Naive thymus-derived CD4-positive, alpha-beta T cell (primary cell): ENCODE results near the gene ULK4. TPM values are rescaled to one million over a fixed set of nuclear protein-coding genes. Genes with fewer than 3 reads are reported as not detected.
"Not testable (repeated sequence)": the region's sequence is repeated elsewhere in the genome, so short reads cannot be mapped to it uniquely, and the experiment has no call there.

Experiments
- ATAC-seq: fragments of 150-1000 bp; cut with Tn5 transposase; 2 replicates; pipeline ENCODE4 v1.10.0; 2021; ENCODE audit warnings: mild to moderate bottlenecking, moderate library complexity
- CTCF ChIA-PET: fragments of 350-600 bp; sonication (Branson Sonifier 250); formaldehyde crosslinking; loops from one replicate; lab custom pipeline; 2021; ENCODE audit warnings: antibody characterized with exemption; lab: Charles Lee
- POLR2A ChIA-PET: fragments of 350-600 bp; sonication (Branson Sonifier 250); formaldehyde crosslinking; loops from one replicate; lab custom pipeline; 2021; ENCODE audit warnings: antibody characterized with exemption, inconsistent platforms; lab: Charles Lee
- DNase-seq, 9 donors: peaks; one replicate each; pipeline versions ENCODE4 v3.0.0 to v3.0.0-alpha.2; 2020 to 2022; ENCODE audit warnings: mixed read lengths in 1 of 9
- H3K27ac ChIP-seq: one replicate; pipeline ENCODE4 v1.7.0; 2013; ENCODE audit warnings: mild to moderate bottlenecking, low read depth, low read length, moderate library complexity
- H3K27me3 ChIP-seq, 2 donors: one replicate each; pipeline ENCODE4 v1.7.0; 2013; ENCODE audit warnings: low read length in 2 of 2, mild to moderate bottlenecking in 2 of 2, moderate library complexity in 2 of 2; ENCODE audit not compliant: control insufficient read depth in 2 of 2, insufficient read depth in 2 of 2
- H3K36me3 ChIP-seq, 3 experiments: 1 replicate in 2 of 3; 2 replicates in 1 of 3; pipeline ENCODE4 v1.7.0; 2013; ENCODE audit warnings: low read length in 3 of 3, mild to moderate bottlenecking in 3 of 3, moderate library complexity in 1 of 3; ENCODE audit not compliant: insufficient read depth in 3 of 3, control insufficient read depth in 2 of 3
- H3K4me1 ChIP-seq, 2 donors: one replicate each; pipeline ENCODE4 v1.7.0; 2013; ENCODE audit warnings: low read length in 2 of 2, mild to moderate bottlenecking in 2 of 2, moderate library complexity in 1 of 2; ENCODE audit not compliant: control insufficient read depth in 2 of 2, insufficient read depth in 2 of 2
- H3K4me3 ChIP-seq: 2 replicates; pipeline ENCODE4 v1.7.0; 2013; ENCODE audit warnings: mild to moderate bottlenecking, low read length
- H3K9me3 ChIP-seq, 3 experiments: 1 replicate in 2 of 3; 2 replicates in 1 of 3; pipeline ENCODE4 v1.7.0; 2013; ENCODE audit warnings: low read length in 3 of 3; ENCODE audit not compliant: control insufficient read depth in 2 of 3
- H3K27ac Mint-ChIP-seq, 9 donors: one replicate each; pipeline ENCODE4 v1.8.0; 2020 to 2022; ENCODE audit warnings: mixed read lengths in 9 of 9, mild to moderate bottlenecking in 8 of 9, moderate library complexity in 5 of 9, inconsistent platforms in 2 of 9
- H3K27me3 Mint-ChIP-seq, 5 donors: one replicate each; pipeline ENCODE4 v1.8.0; 2021 to 2022; ENCODE audit warnings: mixed read lengths in 5 of 5, mild to moderate bottlenecking in 1 of 5
- H3K36me3 Mint-ChIP-seq, 5 donors: one replicate each; pipeline ENCODE4 v1.8.0; 2020 to 2022; ENCODE audit warnings: mixed read lengths in 5 of 5, mild to moderate bottlenecking in 3 of 5, inconsistent platforms in 1 of 5
- H3K4me1 Mint-ChIP-seq, 7 donors: one replicate each; pipeline ENCODE4 v1.8.0; 2020 to 2022; ENCODE audit warnings: mixed read lengths in 7 of 7, mild to moderate bottlenecking in 3 of 7, inconsistent platforms in 1 of 7
- H3K4me3 Mint-ChIP-seq, 10 donors: one replicate each; pipeline ENCODE4 v1.8.0; 2020 to 2022; ENCODE audit warnings: mild to moderate bottlenecking in 10 of 10, mixed read lengths in 10 of 10, moderate library complexity in 6 of 10, inconsistent platforms in 2 of 10
- H3K9me3 Mint-ChIP-seq, 11 donors: one replicate each; pipeline ENCODE4 v1.8.0; 2020 to 2022; ENCODE audit warnings: mixed read lengths in 11 of 11, mild to moderate bottlenecking in 4 of 11, inconsistent platforms in 1 of 11, moderate library complexity in 1 of 11
- intact Hi-C, 2 donors: fragments of 100-400 bp; cut with micrococcal nuclease; formaldehyde crosslinking; loops; one replicate each; pipeline ENCODE4 v1.15.1; 2023
- polyA plus RNA-seq, 2 donors: library from polyadenylated mRNA; unstranded; fragments of 300-500 nt; fragmentation: Illumina TruSeq; gene quantifications; one replicate each; pipeline ENCODE4 v1.2.3, GENCODE V29; 2021
- total RNA-seq, 6 experiments: library from RNA in 5 of 6; stranded (reverse) in 5 of 6; gene quantifications; 1 replicate in 5 of 6; 2 replicates in 1 of 6; pipeline ENCODE4 v1.2.3 and lab custom pipeline; 2021 to 2026

Gene ULK4
- total and polyA plus RNA-seq, 7 experiments from 2014 or later = 6.6 to 22.3 (median 18.9) TPM

GRCh38 chr3:41652931-41653330, 309.0 kb downstream of the ULK4 start:
- ATAC-seq = no peak
- no peaks in the 10 kb centered on the region for H3K27me3 ChIP-seq
- ChIA-PET CTCF (interaction anchor here (0.6 kb wide), 1 partner anchor 538 kb away, joined by 5 read pairs; no protein-coding TSS in a partner anchor), POLR2A (no interaction called here)
- no peak overlapping the region for H3K27ac Mint-ChIP-seq
- no peak for DNase-seq
- H3K4me3 Mint-ChIP-seq = no peak overlapping the region
- intact Hi-C loops = no loop called here
- H3K9me3 ChIP-seq = no peaks in the 10 kb centered on the region
- H3K36me3 Mint-ChIP-seq = peaks cover 2 to 42% (median 31%) of the 10 kb centered on the region in 5 donors
- H3K4me1 ChIP-seq = no peaks in the 10 kb centered on the region
- peaks cover 0 to 14% (median 6%) of the 10 kb centered on the region in 11 donors for H3K9me3 Mint-ChIP-seq
- H3K36me3 ChIP-seq = no peaks in the 10 kb centered on the region
- H3K4me1 Mint-ChIP-seq = peaks cover 0 to 2% (median 0%) of the 10 kb centered on the region in 7 donors
- no peak overlapping the region for H3K27ac ChIP-seq
- H3K27me3 Mint-ChIP-seq = no peaks in the 10 kb centered on the region
- H3K4me3 ChIP-seq = no peak overlapping the region

DNA sequence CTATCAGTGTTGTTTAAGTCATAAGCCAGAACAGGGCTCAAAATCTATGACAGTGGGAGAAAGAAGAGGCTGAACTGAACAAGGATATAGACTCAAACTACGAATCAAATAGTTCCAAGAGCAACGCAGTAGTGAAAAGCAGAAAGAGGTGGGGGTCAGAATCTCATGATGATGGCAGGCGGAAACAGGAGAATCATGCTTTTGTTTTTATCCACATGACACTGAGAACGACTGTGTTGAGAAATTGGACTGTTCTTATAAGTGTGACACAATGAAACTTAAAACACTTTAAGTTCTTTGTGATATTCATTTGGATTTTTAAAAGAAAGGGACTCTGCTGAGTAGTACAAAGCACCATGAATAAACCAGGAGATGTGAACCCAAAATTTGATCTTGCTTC, 309.4 kb downstream of the ULK4 start:
- Mint-ChIP-seq H3K36me3 (peaks cover 2 to 39% (median 28%) of the 10 kb centered on the region in 5 donors), H3K4me1 (peaks cover 0 to 2% (median 0%) of the 10 kb centered on the region in 7 donors), H3K4me3 (no peak overlapping the region), H3K27me3 (no peaks in the 10 kb centered on the region), H3K27ac (no peak overlapping the region), H3K9me3 (peaks cover 0 to 14% (median 6%) of the 10 kb centered on the region in 11 donors)
- no peaks in the 10 kb centered on the region for H3K27me3 ChIP-seq
- intact Hi-C loops = no loop called here
- no peak overlapping the region for H3K27ac ChIP-seq
- no peaks in the 10 kb centered on the region for H3K4me1 ChIP-seq
- H3K4me3 ChIP-seq = no peak overlapping the region
- ATAC-seq = no peak
- no peaks in the 10 kb centered on the region for H3K9me3 ChIP-seq
- no peak for DNase-seq
- POLR2A ChIA-PET = no interaction called here
- H3K36me3 ChIP-seq = no peaks in the 10 kb centered on the region
- CTCF ChIA-PET = no interaction called here

GRCh38 chr3:41651718-41652117, 310.2 kb downstream of the ULK4 start:
- Mint-ChIP-seq H3K27ac (no peak overlapping the region), H3K4me3 (no peak overlapping the region), H3K27me3 (no peaks in the 10 kb centered on the region), H3K9me3 (peaks cover 0 to 17% (median 6%) of the 10 kb centered on the region in 11 donors), H3K4me1 (peaks cover 0 to 2% (median 0%) of the 10 kb centered on the region in 7 donors), H3K36me3 (peaks cover 2 to 39% (median 28%) of the 10 kb centered on the region in 5 donors)
- H3K4me3 ChIP-seq = no peak overlapping the region
- no peak for DNase-seq
- intact Hi-C loops = no loop called here
- POLR2A ChIA-PET = no interaction called here
- H3K27me3 ChIP-seq = no peaks in the 10 kb centered on the region
- no peak overlapping the region for H3K27ac ChIP-seq
- no peak for ATAC-seq
- H3K4me1 ChIP-seq = no peaks in the 10 kb centered on the region
- H3K9me3 ChIP-seq = no peaks in the 10 kb centered on the region
- H3K36me3 ChIP-seq = no peaks in the 10 kb centered on the region
- CTCF ChIA-PET = no interaction called here

- peaks cover 0 to 2% (median 0%) of the 10 kb centered on the region in 7 donors for H3K4me1 Mint-ChIP-seq
- Histone ChIP-seq H3K27ac (no peak overlapping the region), H3K9me3 (no peaks in the 10 kb centered on the region), H3K36me3 (no peaks in the 10 kb centered on the region), H3K4me3 (no peak overlapping the region), H3K4me1 (no peaks in the 10 kb centered on the region), H3K27me3 (no peaks in the 10 kb centered on the region)
- intact Hi-C loops = no loop called here
- H3K27ac Mint-ChIP-seq = no peak overlapping the region
- H3K36me3 Mint-ChIP-seq = peaks cover 2 to 39% (median 28%) of the 10 kb centered on the region in 5 donors
- no peaks in the 10 kb centered on the region for H3K27me3 Mint-ChIP-seq
- POLR2A ChIA-PET = no interaction called here
- CTCF ChIA-PET = no interaction called here
- H3K9me3 Mint-ChIP-seq = peaks cover 2 to 27% (median 10%) of the 10 kb centered on the region in 11 donors
- ATAC-seq = no peak
- H3K4me3 Mint-ChIP-seq = no peak overlapping the region
- no peak for DNase-seq
Observed at GRCh38 chr3:41650406-41650805, 311.5 kb downstream of the ULK4 start.

- DNase-seq (no peak), ATAC-seq (no peak)
- Mint-ChIP-seq H3K27ac (no peak overlapping the region), H3K9me3 (peaks cover 2 to 32% (median 12%) of the 10 kb centered on the region in 11 donors), H3K36me3 (peaks cover 2 to 36% (median 28%) of the 10 kb centered on the region in 5 donors), H3K4me3 (no peak overlapping the region), H3K27me3 (no peaks in the 10 kb centered on the region), H3K4me1 (peaks cover 0 to 2% (median 0%) of the 10 kb centered on the region in 7 donors)
- H3K27ac ChIP-seq = no peak overlapping the region
- CTCF ChIA-PET = no interaction called here
- POLR2A ChIA-PET = interaction anchor here (0.6 kb wide), 1 partner anchor 56 kb away, joined by 3 read pairs; no protein-coding TSS in a partner anchor
- intact Hi-C loops = no loop called here
- H3K4me1 ChIP-seq = no peaks in the 10 kb centered on the region
- no peaks in the 10 kb centered on the region for H3K36me3 ChIP-seq
- no peak overlapping the region for H3K4me3 ChIP-seq
- H3K27me3 ChIP-seq = no peaks in the 10 kb centered on the region
- no peaks in the 10 kb centered on the region for H3K9me3 ChIP-seq
Observed at GRCh38 chr3:41649129-41649739, 312.7 kb downstream of the ULK4 start.

DNA sequence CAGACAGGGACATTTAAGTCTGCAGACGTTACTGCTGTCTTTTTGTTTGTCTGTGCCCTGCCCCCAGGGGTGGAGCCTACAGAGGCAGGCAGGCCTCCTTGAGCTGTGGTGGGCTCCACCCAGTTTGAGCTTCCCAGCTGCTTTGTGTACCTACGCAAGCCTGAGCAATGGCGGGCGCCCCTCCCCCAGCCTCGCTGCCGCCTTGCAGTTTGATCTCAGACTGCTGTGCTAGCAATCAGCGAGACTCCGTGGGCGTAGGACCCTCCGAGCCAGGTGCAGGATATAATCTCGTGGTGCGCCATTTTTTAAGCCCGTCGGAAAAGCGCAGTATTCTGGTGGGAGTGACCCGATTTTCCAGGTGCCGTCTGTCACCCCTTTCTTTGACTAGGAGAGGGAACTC, 314.2 kb downstream of the ULK4 start:
- CTCF ChIA-PET, H3K4me3 Mint-ChIP-seq, H3K36me3 ChIP-seq: not testable (repeated sequence)

GRCh38 chr3:41640076-41640475, 321.8 kb downstream of the ULK4 start:
- no peak overlapping the region for H3K27ac ChIP-seq
- no peak overlapping the region for H3K4me3 ChIP-seq
- H3K4me3 Mint-ChIP-seq = no peak overlapping the region
- ChIA-PET CTCF (no interaction called here), POLR2A (no interaction called here)
- H3K4me1 Mint-ChIP-seq = no peaks in the 10 kb centered on the region
- DNase-seq (no peak), ATAC-seq (no peak)
- H3K4me1 ChIP-seq = no peaks in the 10 kb centered on the region
- H3K9me3 Mint-ChIP-seq = peaks cover 0 to 7% (median 3%) of the 10 kb centered on the region in 11 donors
- no peaks in the 10 kb centered on the region for H3K9me3 ChIP-seq
- H3K27me3 Mint-ChIP-seq = no peaks in the 10 kb centered on the region
- no peaks in the 10 kb centered on the region for H3K36me3 ChIP-seq
- no peak overlapping the region for H3K27ac Mint-ChIP-seq
- H3K27me3 ChIP-seq = no peaks in the 10 kb centered on the region
- H3K36me3 Mint-ChIP-seq = peaks cover 0 to 6% (median 1%) of the 10 kb centered on the region in 5 donors
- intact Hi-C loops = no loop called here

More for the DNA sequence above, 314.2 kb downstream of the ULK4 start:
- intact Hi-C loops, H3K4me1 Mint-ChIP-seq, POLR2A ChIA-PET, H3K27me3 ChIP-seq, H3K4me1 ChIP-seq, H3K27ac ChIP-seq, H3K27me3 Mint-ChIP-seq, H3K27ac Mint-ChIP-seq, H3K9me3 ChIP-seq, DNase-seq, H3K4me3 ChIP-seq, ATAC-seq: not testable (repeated sequence)
- peaks cover 3 to 27% (median 21%) of the 10 kb centered on the region in 5 donors for H3K36me3 Mint-ChIP-seq
- H3K9me3 Mint-ChIP-seq = peaks cover 2 to 36% (median 12%) of the 10 kb centered on the region in 11 donors
